GM21619 (cell line): Measurements from ENCODE around the gene ERP27.

ENCODE experiments used
- ATAC-seq: cut with Tn5 transposase; IDR thresholded peaks from one replicate; pipeline ENCODE4 v1.9.1; 2021; ENCODE audit not compliant: unreplicated experiment

ERP27 gene

DNA sequence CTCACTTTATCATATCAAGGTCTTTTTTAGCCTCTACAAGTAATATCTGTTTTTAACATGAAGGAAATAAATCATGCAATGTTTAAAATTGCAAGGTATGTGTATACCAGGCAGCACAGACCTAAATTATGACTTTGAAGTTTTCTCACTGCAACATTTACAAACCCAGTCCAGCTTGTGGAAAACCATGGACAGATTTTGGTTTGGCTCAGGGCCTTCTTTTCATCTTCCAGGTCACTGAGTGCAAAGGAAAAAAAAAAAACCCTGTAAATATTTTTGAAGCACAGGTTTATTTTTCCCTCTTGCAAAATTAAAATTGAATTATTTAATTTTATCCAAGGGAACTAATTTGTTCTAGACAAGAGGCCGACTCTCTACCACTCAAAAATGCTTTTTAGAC lies 66.5 kb downstream of the ERP27 start:
- no peak for ATAC-seq

DNA sequence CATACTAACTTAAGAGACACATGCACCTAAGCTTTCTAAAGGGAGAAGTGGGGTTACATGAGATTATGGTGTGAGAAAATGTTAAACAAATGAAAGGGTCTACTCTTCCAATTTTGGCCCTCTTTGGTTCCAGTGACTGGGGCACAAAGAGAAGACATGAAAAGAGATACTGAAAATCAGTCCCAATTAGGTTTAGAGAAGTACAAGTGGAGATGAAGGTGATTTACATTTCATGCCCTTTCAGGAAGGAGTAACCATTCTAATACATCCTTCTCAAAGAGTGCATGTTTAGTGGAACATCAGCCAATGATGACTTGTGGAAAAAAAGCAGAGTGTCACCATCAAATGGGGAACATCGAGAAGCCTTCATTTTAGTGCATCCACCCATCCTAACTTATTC lies 67.1 kb downstream of the ERP27 start:
- ATAC-seq = no peak

DNA sequence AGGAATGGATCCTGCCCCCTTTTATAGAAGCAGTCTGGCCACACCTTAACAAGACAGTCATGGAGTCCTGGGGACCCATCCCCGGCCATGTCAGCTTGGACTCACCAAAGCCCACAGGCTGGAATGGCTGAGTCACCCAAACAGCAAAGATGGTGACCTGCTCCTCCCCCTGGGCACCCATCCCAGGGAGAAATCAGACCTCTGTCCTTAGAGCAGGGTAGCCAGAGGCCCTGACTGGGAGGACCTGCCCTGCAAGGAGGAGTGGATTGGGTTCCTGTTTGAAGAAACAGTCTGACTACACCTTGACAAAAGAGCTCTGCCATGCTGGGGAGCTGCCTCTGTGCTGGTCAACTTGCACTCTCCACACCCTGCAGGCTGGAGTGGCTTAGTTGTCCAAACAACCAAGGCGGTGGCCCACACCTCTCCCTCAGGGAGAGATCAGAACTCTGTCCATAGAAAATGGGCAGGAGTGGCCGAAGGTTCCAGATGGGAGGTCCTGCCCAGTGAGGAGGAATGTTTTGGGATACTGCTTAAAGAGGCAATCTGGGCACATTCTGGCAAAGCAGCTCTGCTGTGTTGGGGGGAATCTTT lies 69.3 kb downstream of the ERP27 start:
- ATAC-seq = no peak
